Heart left ventricle (tissue), 16 donors: ENCODE results near the gene KANSL1. TPM values are rescaled to one million over a fixed set of nuclear protein-coding genes. Genes with fewer than 3 reads are reported as not detected.
"Not testable (repeated sequence)": the region's sequence is repeated elsewhere in the genome, so short reads cannot be mapped to it uniquely, and the experiment has no call there.

Experiments used
- ATAC-seq, 4 donors: fragments of 200-7000 bp; cut with Tn5 transposase; one replicate each; pipeline ENCODE4 v1.9.1; 2020 to 2022; ENCODE audit warnings: moderate library complexity in 4 of 4, mild to moderate bottlenecking in 3 of 4, moderate number of reproducible peaks in 1 of 4
- DNase-seq, 5 donors: peaks; one replicate each; pipeline ENCODE4 v3.0.0-alpha.2; 2020
- H3K27ac ChIP-seq, 12 donors: fragments of 200-600 bp; sonication (generic) in 4 of 12; one replicate each; pipeline versions ENCODE4 v1.5.0 to v1.8.0; 2016 to 2022; ENCODE audit warnings: mild to moderate bottlenecking in 2 of 12
- H3K27me3 ChIP-seq, 9 donors: fragments of 200-600 bp; sonication (generic) in 2 of 9; one replicate each; pipeline versions ENCODE4 v1.5.1 to v1.8.0; 2016 to 2022; ENCODE audit warnings: mild to moderate bottlenecking in 3 of 9
- H3K36me3 ChIP-seq, 9 donors: fragments of 200-600 bp; sonication (generic) in 2 of 9; one replicate each; pipeline versions ENCODE4 v1.5.0 to v1.8.0; 2018 to 2022; ENCODE audit warnings: mild to moderate bottlenecking in 2 of 9
- H3K4me1 ChIP-seq, 12 donors: fragments of 200-600 bp; sonication (generic) in 4 of 12; one replicate each; pipeline versions ENCODE4 v1.5.0 to v1.8.0; 2016 to 2022; ENCODE audit warnings: mild to moderate bottlenecking in 3 of 12
- H3K4me3 ChIP-seq, 12 donors: fragments of 200-600 bp; sonication (generic) in 4 of 12; one replicate each; pipeline versions ENCODE4 v1.5.0 to v1.8.0; 2017 to 2022; ENCODE audit warnings: mild to moderate bottlenecking in 9 of 12, moderate library complexity in 4 of 12
- H3K9me3 ChIP-seq, 12 donors: fragments of 200-600 bp; sonication (generic) in 4 of 12; one replicate each; pipeline versions ENCODE4 v1.5.0 to v1.8.0; 2016 to 2022; ENCODE audit warnings: mild to moderate bottlenecking in 1 of 12
- POLR2A ChIP-seq, 2 donors: fragments of 450-650 bp; IDR thresholded peaks; one replicate each; pipeline ENCODE4 v1.6.1; 2017; ENCODE audit warnings: antibody characterized with exemption in 2 of 2, mild to moderate bottlenecking in 2 of 2, moderate library complexity in 2 of 2
- WGBS, 4 donors: extraction: QIAGEN DNeasy Blood & Tissue Kit in 2 of 4; methylation state at CpG; one replicate each; pipeline versions ENCODE4 v1.1.5 to v1.1.7; 2013 to 2018; 5-methylcytosine and 5-hydroxymethylcytosine counted together
- intact Hi-C, 10 donors: fragments of 100-400 bp; cut with DNase I; formaldehyde crosslinking; loops; one replicate each; pipeline versions ENCODE4 v1.11.1 to v1.14.2; 2022
- polyA plus RNA-seq, 2 donors: library from polyadenylated mRNA; stranded (reverse); fragments of 200-250 nt; gene quantifications; one replicate each; pipeline ENCODE4 v1.2.3, GENCODE V29; 2013
- total RNA-seq, 9 donors: library from RNA; depleted of rRNA in 2 of 9; stranded (reverse); fragments of >200 nt in 2 of 9; fragmentation: NEBNext Ultra II Directional in 3 of 9; extraction: Animal tissue kit (Norgen Biotek cat#: 25700) in 3 of 9; gene quantifications; one replicate each; pipeline versions ENCODE4 v1.1.0 to v1.2.4, GENCODE V29; 2016 to 2023
- TF ChIP-seq, protein P1 (sequence below), 12 donors: fragments of 200-600 bp; sonication (generic) in 4 of 12; IDR thresholded peaks; one replicate each; pipeline versions ENCODE4 v1.5.0 to v1.8.0; 2018 to 2022; ENCODE audit warnings: antibody characterized with exemption in 12 of 12, mild to moderate bottlenecking in 5 of 12
- donor health status: ischemic (EF 13 %, LVEDD 7.1; RV severe dilation, severe dysfunction).
- donor health status: healthy with polysubstance abuse.
- donor health status: DM: no; HTN: yes; CAD: no.
- donor health status: DM: no; HTN: no; CAD: no.
- donor health status: ischemic (EF 25% LVEDD 6.9; RV normal size, moderate dysfunction).
- donor health status: ischemic (EF 25% LVEDD 5.7; RV mildly dilated, moderate dysfunction).
- donor health status: healthy.
- donor health status: DM: yes; HTN: yes; CAD: no.
- donor health status: ischemic (EF 35%, LVEDD 5.7; RV mildly dilated, moderate dysfunction).
- donor health status: nonischemic (EF 11% LVEDD 7.7; RV severe dilation, severe dysfunction).
- donor health status: DM: yes; HTN: yes; CAD: no.
- donor health status: PGD.
- donor health status: ischemic (EF 29% LVEDD 5.4; RV normal size, mild dysfunction).
- donor health status: nonischemic (EF 23%, LVEDD 6.1; RV moderate dilation, normal function).

The KANSL1 gene
- total and polyA plus RNA-seq, 11 donors: 13.7 to 57.2 (median 28.9) TPM

DNA sequence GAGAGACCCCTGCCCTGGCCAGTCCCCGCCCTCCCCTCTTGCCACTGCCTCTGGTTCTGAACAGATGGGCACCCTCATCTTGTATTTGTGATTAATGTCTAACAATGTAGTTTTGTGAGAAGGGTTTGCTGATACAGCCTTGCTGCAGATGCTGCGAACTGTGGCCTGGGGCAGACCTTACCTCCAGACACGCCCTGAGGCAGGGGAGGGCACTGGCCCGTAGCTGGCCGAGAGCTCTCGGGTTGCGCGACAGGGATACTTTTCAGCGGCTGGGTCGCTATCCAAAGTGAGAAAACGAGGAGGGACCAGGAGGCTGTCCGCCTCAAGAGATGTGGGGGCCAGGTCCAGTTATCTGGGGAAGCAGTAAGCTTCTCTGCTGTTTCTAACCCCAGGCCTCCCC lies 172.2 kb downstream of the KANSL1 start:
- no peaks in the 10 kb centered on the region for H3K9me3 ChIP-seq

DNA sequence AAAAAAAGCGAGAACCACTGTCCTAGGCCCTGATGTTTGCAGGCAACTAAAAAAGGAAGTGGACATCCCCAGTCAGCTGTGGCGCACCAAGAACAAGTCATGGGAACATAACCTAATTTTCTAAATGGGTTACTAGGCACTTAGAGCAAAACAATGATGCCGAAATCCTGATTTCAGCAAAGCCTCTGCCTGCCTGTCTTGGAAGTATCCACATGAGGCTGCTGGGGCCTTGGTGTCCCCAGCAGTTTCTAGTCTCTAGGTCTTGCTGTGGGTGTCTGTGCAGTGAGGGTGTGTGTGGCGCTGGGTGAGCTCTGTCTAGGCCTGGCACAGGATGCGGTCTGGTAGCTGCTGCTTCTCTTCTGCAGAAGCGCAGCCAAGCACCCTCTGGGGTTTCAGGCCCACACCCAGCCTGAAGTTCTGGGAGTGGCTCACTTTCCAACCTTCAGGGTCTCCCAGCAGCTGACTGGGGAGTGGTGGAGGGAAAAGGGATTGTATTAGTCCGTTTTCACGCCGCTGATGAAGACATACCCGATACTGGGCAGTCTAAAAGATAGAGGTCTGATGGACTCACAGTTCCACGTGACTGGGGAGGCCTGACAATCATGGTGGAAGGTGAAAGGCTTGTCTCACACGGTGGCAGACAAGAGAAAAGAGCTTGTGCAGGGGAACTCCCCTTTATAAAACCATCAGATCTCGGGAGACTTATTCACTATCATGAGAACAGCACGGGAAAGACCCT lies 173.0 kb downstream of the KANSL1 start:
- intact Hi-C loops: loop anchor here in 1 of 10 donors (10.0 kb wide), 1 partner anchor 435 kb away; no protein-coding TSS in a partner anchor
- Histone ChIP-seq H3K27ac (peak overlapping the region in 1 of 12 donors; percentile 64), H3K9me3 (no peaks in the 10 kb centered on the region), H3K36me3 (peaks cover 0 to 25% (median 0%) of the 10 kb centered on the region in 9 donors), H3K4me3 (no peak overlapping the region), H3K27me3 (no peaks in the 10 kb centered on the region), H3K4me1 (no peaks in the 10 kb centered on the region)
- ATAC-seq (peak in 2 of 4 donors; percentile 35 to 45), DNase-seq (no peak)
- 87 to 91% (median 91%) methylated on average over 14 of the region's 14 CpGs for WGBS, 4 donors
- TF ChIP-seq, protein P1, sequence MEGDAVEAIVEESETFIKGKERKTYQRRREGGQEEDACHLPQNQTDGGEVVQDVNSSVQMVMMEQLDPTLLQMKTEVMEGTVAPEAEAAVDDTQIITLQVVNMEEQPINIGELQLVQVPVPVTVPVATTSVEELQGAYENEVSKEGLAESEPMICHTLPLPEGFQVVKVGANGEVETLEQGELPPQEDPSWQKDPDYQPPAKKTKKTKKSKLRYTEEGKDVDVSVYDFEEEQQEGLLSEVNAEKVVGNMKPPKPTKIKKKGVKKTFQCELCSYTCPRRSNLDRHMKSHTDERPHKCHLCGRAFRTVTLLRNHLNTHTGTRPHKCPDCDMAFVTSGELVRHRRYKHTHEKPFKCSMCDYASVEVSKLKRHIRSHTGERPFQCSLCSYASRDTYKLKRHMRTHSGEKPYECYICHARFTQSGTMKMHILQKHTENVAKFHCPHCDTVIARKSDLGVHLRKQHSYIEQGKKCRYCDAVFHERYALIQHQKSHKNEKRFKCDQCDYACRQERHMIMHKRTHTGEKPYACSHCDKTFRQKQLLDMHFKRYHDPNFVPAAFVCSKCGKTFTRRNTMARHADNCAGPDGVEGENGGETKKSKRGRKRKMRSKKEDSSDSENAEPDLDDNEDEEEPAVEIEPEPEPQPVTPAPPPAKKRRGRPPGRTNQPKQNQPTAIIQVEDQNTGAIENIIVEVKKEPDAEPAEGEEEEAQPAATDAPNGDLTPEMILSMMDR (IDR thresholded peaks at IDR 0.05): no peak

More for the DNA sequence above, 172.2 kb downstream of the KANSL1 start:
- 87 to 91% (median 89%) methylated on average over 11 to 12 of the region's 12 CpGs for WGBS, 4 donors
- TF ChIP-seq, protein P1 (IDR thresholded peaks at IDR 0.05): no peak
- TF ChIP-seq POLR2A (IDR thresholded peaks at IDR 0.05): no peak
- Histone ChIP-seq H3K36me3 (peaks cover 0 to 25% (median 0%) of the 10 kb centered on the region in 9 donors), H3K4me3 (no peak overlapping the region), H3K4me1 (peaks cover 0 to 7% (median 0%) of the 10 kb centered on the region in 12 donors), H3K27me3 (no peaks in the 10 kb centered on the region), H3K27ac (peak overlapping the region in 1 of 12 donors; percentile 64)
- intact Hi-C loops: loop anchor here in 1 of 10 donors (10.0 kb wide), 1 partner anchor 436 kb away; no protein-coding TSS in a partner anchor
- no peak for DNase-seq
- ATAC-seq: no peak

DNA sequence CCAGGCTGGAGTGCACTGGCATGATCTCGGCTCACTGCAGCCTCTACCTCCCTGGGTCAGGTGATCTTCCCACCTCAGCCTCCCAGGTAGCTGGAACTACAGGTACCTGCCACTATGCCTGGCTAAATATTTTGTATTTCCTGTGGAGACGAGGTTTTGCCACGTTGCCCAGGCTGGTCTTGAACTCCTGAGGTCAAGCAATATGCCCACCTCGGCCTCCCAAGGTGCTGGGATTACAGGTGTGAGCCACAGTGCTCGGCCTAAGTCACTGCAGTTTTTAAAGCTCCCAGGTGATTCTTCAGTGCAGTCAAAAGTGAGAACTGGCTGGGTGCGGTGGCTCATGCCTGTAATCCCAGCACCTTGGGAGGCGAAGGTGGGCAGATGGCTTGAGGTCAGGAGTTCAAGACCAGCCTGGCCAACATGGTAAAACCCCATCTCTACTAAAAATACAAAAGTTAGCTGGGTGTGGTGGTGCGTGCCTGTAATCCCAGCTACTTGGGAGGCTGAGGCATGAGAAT lies 173.8 kb downstream of the KANSL1 start:
- H3K4me3 ChIP-seq, H3K27me3 ChIP-seq, ATAC-seq, H3K9me3 ChIP-seq, H3K4me1 ChIP-seq, DNase-seq, intact Hi-C loops: not testable (repeated sequence)
- H3K27ac ChIP-seq: peak overlapping the region in 1 of 12 donors; percentile 64
- WGBS, 4 donors: 89 to 96% (median 94%) methylated on average over 7 to 8 of the region's 8 CpGs
- H3K36me3 ChIP-seq: peaks cover 0 to 19% (median 0%) of the 10 kb centered on the region in 9 donors

DNA sequence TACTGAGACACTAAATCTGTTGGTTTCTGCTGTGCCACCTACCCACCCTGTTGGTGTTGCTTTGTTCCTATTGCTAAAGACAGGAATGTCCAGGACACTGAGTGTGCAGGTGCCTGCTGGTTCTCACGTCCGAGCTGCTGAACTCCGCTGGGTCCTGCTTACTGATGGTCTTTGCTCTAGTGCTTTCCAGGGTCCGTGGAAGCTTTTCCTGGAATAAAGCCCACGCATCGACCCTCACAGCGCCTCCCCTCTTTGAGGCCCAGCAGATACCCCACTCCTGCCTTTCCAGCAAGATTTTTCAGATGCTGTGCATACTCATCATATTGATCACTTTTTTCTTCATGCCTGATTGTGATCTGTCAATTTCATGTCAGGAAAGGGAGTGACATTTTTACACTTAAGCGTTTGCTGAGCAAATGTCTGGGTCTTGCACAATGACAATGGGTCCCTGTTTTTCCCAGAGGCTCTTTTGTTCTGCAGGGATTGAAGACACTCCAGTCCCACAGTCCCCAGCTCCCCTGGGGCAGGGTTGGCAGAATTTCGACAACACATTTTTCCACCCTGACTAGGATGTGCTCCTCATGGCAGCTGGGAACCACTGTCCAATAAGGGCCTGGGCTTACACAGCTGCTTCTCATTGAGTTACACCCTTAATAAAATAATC lies 179.6 kb downstream of the KANSL1 start:
- no peak overlapping the region for H3K4me3 ChIP-seq
- H3K27ac ChIP-seq: no peak overlapping the region
- no peaks in the 10 kb centered on the region for H3K9me3 ChIP-seq
- intact Hi-C loops: no loop called here
- no peaks in the 10 kb centered on the region for H3K27me3 ChIP-seq
- 71 to 78% (median 75%) methylated on average over 9 of the region's 9 CpGs for WGBS, 4 donors
- H3K4me1 ChIP-seq: no peaks in the 10 kb centered on the region
- DNase-seq (peak in 1 of 5 donors; percentile 39), ATAC-seq (no peak)
- TF ChIP-seq, protein P1 (IDR thresholded peaks at IDR 0.05): no peak
- TF ChIP-seq POLR2A (IDR thresholded peaks at IDR 0.05): no peak
- no peaks in the 10 kb centered on the region for H3K36me3 ChIP-seq
